Thoracic aorta (tissue), 2 donors: ENCODE data around the gene SDK1. TPM values are rescaled to one million over a fixed set of nuclear protein-coding genes. Genes with fewer than 3 reads are reported as not detected.

Experiments
- ATAC-seq: fragments of 150-250 bp; one replicate; pipeline ENCODE4 v1.8.0; 2017; ENCODE audit warnings: low read depth; ENCODE audit not compliant: insufficient number of reproducible peaks, low FRiP score
- DNase-seq: peaks from one replicate; pipeline ENCODE4 v3.0.0-alpha.2; 2020; ENCODE audit warnings: low spot score
- H3K27ac ChIP-seq, 2 donors: fragments of 200-600 bp; sonication (generic); 1 replicate in 1 of 2; 2 replicates in 1 of 2; pipeline ENCODE4 v1.5.1; 2016; ENCODE audit warnings: mild to moderate bottlenecking in 2 of 2, moderate library complexity in 2 of 2
- H3K27me3 ChIP-seq: fragments of 200-600 bp; sonication (generic); replicated peaks from 2 replicates; pipeline ENCODE4 v1.6.0; 2016; ENCODE audit warnings: mild to moderate bottlenecking; ENCODE audit not compliant: insufficient read depth
- H3K36me3 ChIP-seq: fragments of 200-600 bp; sonication (generic); one replicate; pipeline ENCODE4 v1.5.1; 2016
- H3K4me1 ChIP-seq, 2 donors: fragments of 200-600 bp; sonication (generic); 1 replicate in 1 of 2; 2 replicates in 1 of 2; pipeline versions ENCODE4 v1.5.1 to v1.6.0; 2016; ENCODE audit warnings: low read depth in 2 of 2, mild to moderate bottlenecking in 1 of 2; ENCODE audit not compliant: control insufficient read depth in 1 of 2
- H3K4me3 ChIP-seq: fragments of 200-600 bp; sonication (generic); 2 replicates; pipeline ENCODE4 v1.5.1; 2016; ENCODE audit warnings: mild to moderate bottlenecking
- H3K9me3 ChIP-seq: fragments of 200-600 bp; sonication (generic); 2 replicates; pipeline ENCODE4 v1.5.1; 2016
- total RNA-seq, 2 donors: library from RNA; depleted of rRNA; stranded (reverse); fragments of >200 nt; gene quantifications; one replicate each; pipeline versions ENCODE4 v1.1.0 to v1.2.3, GENCODE V29; 2016
- TF ChIP-seq, protein P1 (sequence below): fragments of 200-600 bp; sonication (generic); IDR thresholded peaks from one replicate; pipeline ENCODE4 v1.5.1; 2019; ENCODE audit warnings: antibody characterized with exemption

SDK1 gene
- total RNA-seq, 2 donors from 2014 or later: 27.5 to 29.2 TPM

DNA sequence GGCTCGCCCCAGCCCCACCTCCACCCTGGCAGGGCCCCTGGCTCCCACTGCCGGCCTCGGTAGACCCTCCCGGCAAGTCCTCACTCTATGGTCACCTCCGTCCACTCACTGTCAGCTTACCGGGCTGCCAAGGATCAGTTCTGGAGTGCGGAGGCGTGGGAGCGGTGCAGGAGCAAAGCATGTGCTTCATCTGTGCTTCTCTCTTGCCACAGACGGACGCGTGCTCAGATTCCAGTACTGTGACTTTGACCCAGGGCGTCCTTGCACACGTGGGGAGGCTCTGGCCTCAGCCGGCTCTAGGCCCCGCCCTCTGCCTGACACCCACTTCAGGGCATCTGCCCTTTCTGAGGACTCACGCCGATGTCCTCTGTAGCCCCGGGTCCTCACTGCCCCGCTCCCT lies 833.6 kb downstream of the SDK1 start:
- Histone ChIP-seq H3K27ac (no peak overlapping the region), H3K9me3 (no peaks in the 10 kb centered on the region), H3K36me3 (peaks cover 17% of the 10 kb centered on the region), H3K27me3 (no peaks in the 10 kb centered on the region), H3K4me3 (no peak overlapping the region), H3K4me1 (no peaks in the 10 kb centered on the region)
- no peak for ATAC-seq
- TF ChIP-seq, protein P1, sequence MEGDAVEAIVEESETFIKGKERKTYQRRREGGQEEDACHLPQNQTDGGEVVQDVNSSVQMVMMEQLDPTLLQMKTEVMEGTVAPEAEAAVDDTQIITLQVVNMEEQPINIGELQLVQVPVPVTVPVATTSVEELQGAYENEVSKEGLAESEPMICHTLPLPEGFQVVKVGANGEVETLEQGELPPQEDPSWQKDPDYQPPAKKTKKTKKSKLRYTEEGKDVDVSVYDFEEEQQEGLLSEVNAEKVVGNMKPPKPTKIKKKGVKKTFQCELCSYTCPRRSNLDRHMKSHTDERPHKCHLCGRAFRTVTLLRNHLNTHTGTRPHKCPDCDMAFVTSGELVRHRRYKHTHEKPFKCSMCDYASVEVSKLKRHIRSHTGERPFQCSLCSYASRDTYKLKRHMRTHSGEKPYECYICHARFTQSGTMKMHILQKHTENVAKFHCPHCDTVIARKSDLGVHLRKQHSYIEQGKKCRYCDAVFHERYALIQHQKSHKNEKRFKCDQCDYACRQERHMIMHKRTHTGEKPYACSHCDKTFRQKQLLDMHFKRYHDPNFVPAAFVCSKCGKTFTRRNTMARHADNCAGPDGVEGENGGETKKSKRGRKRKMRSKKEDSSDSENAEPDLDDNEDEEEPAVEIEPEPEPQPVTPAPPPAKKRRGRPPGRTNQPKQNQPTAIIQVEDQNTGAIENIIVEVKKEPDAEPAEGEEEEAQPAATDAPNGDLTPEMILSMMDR: no peak
- no peak for DNase-seq

DNA sequence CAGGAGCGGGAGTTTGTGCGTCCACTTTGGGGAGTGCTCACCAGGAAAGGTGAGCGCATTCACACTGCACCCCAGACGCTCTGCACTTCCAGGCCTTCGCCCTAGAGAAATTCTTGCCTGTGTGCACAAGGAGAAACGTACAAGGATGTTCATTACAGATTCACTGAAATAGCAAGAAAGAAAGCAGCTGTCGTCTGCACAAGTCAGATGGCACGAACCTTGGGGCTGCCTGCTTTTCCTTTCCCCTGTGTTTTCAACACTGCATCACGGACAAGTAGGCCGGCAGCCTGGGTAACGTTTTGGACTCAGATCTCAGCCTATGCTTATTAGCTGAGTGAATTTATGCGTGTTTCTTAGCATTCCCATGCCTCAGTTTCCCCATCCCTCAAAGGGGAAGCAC lies 834.2 kb downstream of the SDK1 start:
- H3K27ac ChIP-seq: no peak overlapping the region
- no peaks in the 10 kb centered on the region for H3K27me3 ChIP-seq
- TF ChIP-seq, protein P1: no peak
- peaks cover 17% of the 10 kb centered on the region for H3K36me3 ChIP-seq
- H3K4me3 ChIP-seq: no peak overlapping the region
- no peak for DNase-seq
- H3K4me1 ChIP-seq: no peaks in the 10 kb centered on the region
- ATAC-seq: no peak
- no peaks in the 10 kb centered on the region for H3K9me3 ChIP-seq

DNA sequence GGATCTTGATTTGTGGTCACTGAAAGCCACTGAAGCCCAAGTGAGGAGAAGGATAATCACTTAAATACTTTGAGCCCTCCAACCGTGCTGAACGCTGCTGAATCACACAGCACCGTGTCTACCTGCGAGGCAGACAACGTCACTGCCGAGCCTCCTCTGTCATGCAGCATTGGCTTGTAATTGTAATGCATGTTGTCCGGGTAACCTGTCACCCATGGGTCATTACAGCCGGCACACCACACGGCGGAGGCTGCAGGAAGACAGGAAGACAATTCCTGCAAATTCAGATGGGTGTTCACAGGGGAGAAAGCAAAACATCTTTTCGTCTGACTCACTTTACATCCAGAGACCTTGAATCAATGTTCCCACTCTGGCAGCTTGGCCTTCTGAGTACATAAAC lies 835.0 kb downstream of the SDK1 start:
- Histone ChIP-seq H3K4me3 (no peak overlapping the region), H3K27me3 (no peaks in the 10 kb centered on the region), H3K27ac (no peak overlapping the region), H3K9me3 (no peaks in the 10 kb centered on the region), H3K36me3 (peaks cover 13% of the 10 kb centered on the region), H3K4me1 (no peaks in the 10 kb centered on the region)
- no peak for ATAC-seq
- no peak for DNase-seq
- TF ChIP-seq, protein P1: no peak

DNA sequence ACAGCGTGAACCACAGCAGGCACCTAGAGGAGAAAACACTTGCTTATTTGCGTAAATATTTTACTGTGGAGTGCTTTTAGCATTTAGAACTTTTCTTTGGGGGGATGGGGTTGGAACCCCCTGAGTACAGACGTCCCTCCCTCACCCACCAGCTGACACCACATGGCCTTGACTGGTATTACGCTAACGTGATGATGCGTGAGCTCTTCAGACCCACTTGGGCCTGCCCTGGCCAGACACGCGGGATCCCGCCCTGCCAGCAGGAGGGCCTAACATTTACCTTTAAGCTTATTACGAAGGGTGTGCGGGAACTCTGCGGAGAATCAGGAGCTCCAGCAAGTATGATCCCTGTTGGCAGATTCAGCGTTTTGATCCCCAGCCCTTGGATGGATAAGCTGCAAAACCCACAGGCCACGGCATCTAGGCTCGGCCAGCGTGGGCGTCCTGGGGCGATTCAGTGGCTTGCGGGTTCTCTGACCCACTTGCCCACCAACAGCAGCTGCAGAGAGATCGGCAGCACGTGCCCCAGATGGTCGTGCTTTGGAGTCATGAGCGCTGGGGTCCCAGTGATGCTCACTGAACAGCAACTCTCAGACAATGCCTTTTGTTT lies 835.6 kb downstream of the SDK1 start:
- Histone ChIP-seq H3K9me3 (no peaks in the 10 kb centered on the region), H3K27ac (no peak overlapping the region), H3K4me1 (no peaks in the 10 kb centered on the region), H3K36me3 (peaks cover 12% of the 10 kb centered on the region), H3K4me3 (no peak overlapping the region), H3K27me3 (no peaks in the 10 kb centered on the region)
- no peak for ATAC-seq
- TF ChIP-seq, protein P1: no peak
- no peak for DNase-seq

DNA sequence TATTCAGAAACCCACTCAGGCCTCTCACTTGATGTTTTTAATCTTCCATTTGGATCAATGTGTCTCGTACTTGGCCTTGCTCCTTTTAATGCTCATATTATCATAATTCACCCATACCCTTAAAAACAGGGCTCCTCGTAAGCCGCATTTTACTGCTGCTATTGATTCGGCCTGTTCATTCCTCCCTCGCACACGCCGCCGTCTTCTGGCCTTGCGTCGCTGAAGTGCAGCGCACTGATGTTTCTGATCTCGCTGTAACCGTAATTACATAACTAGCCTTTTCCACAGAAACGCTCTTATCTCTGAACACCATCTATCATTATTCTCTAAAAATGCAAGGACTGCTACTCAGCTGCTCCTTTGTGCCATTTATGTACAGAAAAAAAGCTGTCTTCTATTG lies 836.5 kb downstream of the SDK1 start:
- peaks cover 8% of the 10 kb centered on the region for H3K36me3 ChIP-seq
- no peaks in the 10 kb centered on the region for H3K9me3 ChIP-seq
- no peak for DNase-seq
- no peaks in the 10 kb centered on the region for H3K27me3 ChIP-seq
- no peak overlapping the region for H3K4me3 ChIP-seq
- no peak for ATAC-seq
- no peak overlapping the region for H3K27ac ChIP-seq
- H3K4me1 ChIP-seq: no peaks in the 10 kb centered on the region
- TF ChIP-seq, protein P1: no peak
